MM.1S (cell line): Measurements from ENCODE around the gene PYHIN1.

Experiments used
- DNase-seq: peaks from one replicate; pipeline ENCODE4 v3.0.0-alpha.2; 2015
- H2AFZ ChIP-seq: fragments of 300-600 bp; sonication (generic); 2 replicates; pipeline ENCODE4 v1.6.0; 2016; ENCODE audit warnings: antibody characterized with exemption, low read length
- H3F3A ChIP-seq: fragments of 300-600 bp; sonication (generic); 2 replicates; pipeline ENCODE4 v1.6.1; 2016; ENCODE audit warnings: mild to moderate bottlenecking, antibody characterized with exemption, low read length, moderate library complexity, mixed read lengths; ENCODE audit not compliant: insufficient read depth
- H3K27ac ChIP-seq: fragments of 300-600 bp; sonication (generic); 2 replicates; pipeline ENCODE4 v1.5.1; 2016; ENCODE audit warnings: mild to moderate bottlenecking, low read length
- H3K27me3 ChIP-seq: fragments of 300-600 bp; sonication (generic); replicated peaks from 2 replicates; pipeline ENCODE4 v1.6.0; 2016; ENCODE audit warnings: low read length; ENCODE audit not compliant: insufficient read depth
- H3K36me3 ChIP-seq: fragments of 300-600 bp; sonication (generic); replicated peaks from 2 replicates; pipeline ENCODE4 v1.6.1; 2016; ENCODE audit warnings: mild to moderate bottlenecking, low read length, mixed read lengths; ENCODE audit not compliant: insufficient read depth
- H3K4me1 ChIP-seq: fragments of 300-600 bp; sonication (generic); 2 replicates; pipeline ENCODE4 v1.6.1; 2016; ENCODE audit warnings: low read length, mixed read lengths
- H3K4me2 ChIP-seq: fragments of 300-600 bp; sonication (generic); 2 replicates; pipeline ENCODE4 v1.6.0; 2016; ENCODE audit warnings: low read depth, low read length
- H3K4me3 ChIP-seq: fragments of 300-600 bp; sonication (generic); 2 replicates; pipeline ENCODE4 v1.5.1; 2016; ENCODE audit warnings: low read length, mixed read lengths
- H3K79me2 ChIP-seq: fragments of 300-600 bp; sonication (generic); 2 replicates; pipeline ENCODE4 v1.6.1; 2016; ENCODE audit warnings: mixed run types, low read length, mixed read lengths
- H3K9ac ChIP-seq: fragments of 300-600 bp; sonication (generic); 2 replicates; pipeline ENCODE4 v1.6.1; 2016; ENCODE audit warnings: low read length, mixed read lengths
- H3K9me2 ChIP-seq: fragments of 300-600 bp; sonication (generic); replicated peaks from 2 replicates; pipeline ENCODE4 v1.6.1; 2016; ENCODE audit warnings: mild to moderate bottlenecking, low read length, mixed read lengths; ENCODE audit not compliant: insufficient read depth
- H3K9me3 ChIP-seq: fragments of 300-600 bp; sonication (generic); replicated peaks from 2 replicates; pipeline ENCODE4 v1.6.1; 2016; ENCODE audit warnings: mild to moderate bottlenecking, low read length, mixed read lengths; ENCODE audit not compliant: insufficient read depth
- H4K20me1 ChIP-seq: fragments of 300-600 bp; sonication (generic); 2 replicates; pipeline ENCODE4 v1.6.1; 2016; ENCODE audit warnings: mild to moderate bottlenecking, low read length, moderate library complexity, mixed read lengths; ENCODE audit not compliant: insufficient read depth
- CTCF ChIP-seq: fragments of 300-600 bp; sonication (generic); IDR thresholded peaks from 2 replicates; pipeline ENCODE4 v1.5.1; 2016; ENCODE audit warnings: antibody characterized with exemption, low read length, mixed read lengths
- EZH2 ChIP-seq: fragments of 300-600 bp; sonication (generic); optimal IDR thresholded peaks from 2 replicates; pipeline ENCODE3; 2017; ENCODE audit warnings: low read depth, mild to moderate bottlenecking, antibody characterized with exemption, low read length, mixed read lengths
- EZH2phosphoT487 ChIP-seq: fragments of 300-600 bp; sonication (generic); IDR thresholded peaks from 2 replicates; pipeline ENCODE4 v1.6.1; 2018; ENCODE audit warnings: antibody characterized with exemption, low read length

The PYHIN1 gene

DNA sequence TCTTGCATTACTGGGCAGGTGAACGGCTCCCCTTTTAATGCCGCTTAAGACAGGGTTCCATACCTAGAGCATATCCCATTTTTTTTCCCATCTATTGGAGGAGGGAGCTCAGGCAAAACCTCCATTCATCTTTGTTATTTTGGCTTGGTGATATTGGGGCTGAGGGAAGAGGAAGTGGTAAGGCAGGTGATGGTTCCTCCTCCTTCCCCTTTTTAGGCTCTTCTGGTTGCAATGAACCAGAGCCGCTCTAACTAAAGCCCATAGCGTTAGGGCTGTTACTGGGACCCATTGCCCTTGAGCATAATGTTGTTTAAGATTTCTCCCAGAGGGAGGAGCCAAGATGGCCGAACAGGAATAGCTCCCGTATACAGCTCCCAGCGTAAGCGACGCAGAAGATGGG lies 21.1 kb downstream of the PYHIN1 start:
- Histone ChIP-seq H3K27ac (no peak overlapping the region), H2AFZ (no peak overlapping the region), H3K27me3 (no peaks in the 10 kb centered on the region), H3F3A (no peaks in the 10 kb centered on the region), H3K36me3 (no peaks in the 10 kb centered on the region), H3K4me2 (peak overlapping the region; percentile 11; the same call in 1 of the 2 replicates), H3K9me3 (no peaks in the 10 kb centered on the region), H3K4me3 (peak overlapping the region; percentile 12; the same call in 1 of the 2 replicates), H3K79me2 (no peaks in the 10 kb centered on the region), H4K20me1 (no peaks in the 10 kb centered on the region), H3K4me1 (peaks cover 4% of the 10 kb centered on the region; the same call in 1 of the 2 replicates), H3K9ac (no peak overlapping the region), H3K9me2 (no peaks in the 10 kb centered on the region)
- TF ChIP-seq EZH2phosphoT487, result no peak
- TF ChIP-seq EZH2, result no peak
- TF ChIP-seq CTCF, result no peak
- DNase-seq, result no peak

DNA sequence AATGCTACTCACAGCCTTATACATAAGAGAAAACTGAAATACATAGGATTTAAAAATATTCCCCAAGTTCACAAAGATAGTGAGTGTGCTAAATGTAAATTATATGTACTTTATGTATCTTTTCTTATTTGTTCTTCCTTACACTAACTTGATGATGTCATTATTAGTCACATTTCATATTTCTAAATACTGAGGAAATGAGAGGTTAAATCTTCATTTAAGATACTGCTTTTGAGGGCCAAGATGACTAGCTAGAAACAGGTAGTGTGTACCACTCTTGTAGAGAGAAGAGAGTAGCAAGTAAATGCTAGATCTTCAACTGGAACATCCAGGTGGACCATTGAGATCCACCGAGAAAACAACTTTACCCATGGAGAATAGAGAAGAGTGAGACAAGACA lies 29.8 kb downstream of the PYHIN1 start:
- no peak overlapping the region for H2AFZ ChIP-seq
- DNase-seq, result no peak
- TF ChIP-seq EZH2phosphoT487 (no peak), CTCF (no peak), EZH2 (no peak)
- H3K9me3 ChIP-seq, result no peaks in the 10 kb centered on the region
- no peak overlapping the region for H3K4me2 ChIP-seq
- H3K27me3 ChIP-seq, result no peaks in the 10 kb centered on the region
- H3K9ac ChIP-seq, result no peak overlapping the region
- H3K79me2 ChIP-seq, result no peaks in the 10 kb centered on the region
- no peaks in the 10 kb centered on the region for H4K20me1 ChIP-seq
- no peaks in the 10 kb centered on the region for H3K36me3 ChIP-seq
- H3F3A ChIP-seq, result no peaks in the 10 kb centered on the region
- H3K4me1 ChIP-seq, result no peaks in the 10 kb centered on the region
- no peaks in the 10 kb centered on the region for H3K9me2 ChIP-seq
- no peak overlapping the region for H3K27ac ChIP-seq
- no peak overlapping the region for H3K4me3 ChIP-seq

- H4K20me1 ChIP-seq, result no peaks in the 10 kb centered on the region
- H3F3A ChIP-seq, result no peaks in the 10 kb centered on the region
- H3K27ac ChIP-seq, result no peak overlapping the region
- H3K4me2 ChIP-seq, result no peak overlapping the region
- TF ChIP-seq EZH2 (no peak), CTCF (no peak), EZH2phosphoT487 (no peak)
- H3K27me3 ChIP-seq, result no peaks in the 10 kb centered on the region
- H3K36me3 ChIP-seq, result no peaks in the 10 kb centered on the region
- H3K9me2 ChIP-seq, result no peaks in the 10 kb centered on the region
- no peaks in the 10 kb centered on the region for H3K79me2 ChIP-seq
- H2AFZ ChIP-seq, result no peak overlapping the region
- DNase-seq, result no peak
- H3K4me3 ChIP-seq, result no peak overlapping the region
- no peaks in the 10 kb centered on the region for H3K4me1 ChIP-seq
- H3K9ac ChIP-seq, result no peak overlapping the region
- H3K9me3 ChIP-seq, result no peaks in the 10 kb centered on the region
Observed at GRCh38 chr1:158962983-158963382, 31.6 kb downstream of the PYHIN1 start.
